ENCODE data around the gene SLC24A3.

Gene SLC24A3

DNA sequence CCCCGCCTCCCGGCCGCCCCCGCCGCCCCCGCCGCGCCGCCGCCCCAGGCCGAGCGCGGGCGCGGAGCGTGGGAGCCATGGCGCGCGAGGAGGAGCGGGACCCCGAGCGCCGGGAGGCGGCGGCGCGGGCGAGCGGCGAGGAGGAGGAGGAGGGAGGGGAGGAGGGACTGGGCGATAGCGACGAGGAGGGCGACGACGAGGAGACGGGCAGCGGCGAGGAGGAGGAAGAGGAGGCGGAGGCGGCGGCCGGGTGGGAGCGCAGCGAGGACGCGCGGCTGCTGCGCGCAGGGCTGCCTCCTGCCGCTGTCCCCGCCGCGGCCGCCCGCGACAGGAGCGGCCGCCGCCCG is at the start of gene SLC24A3:
Gene SLC24A3, plus strand, starts transcription at position 174 of the 347 bp plus-strand sequence.
- Mint-ChIP-seq H3K27ac (no peak within 1 kb of the TSS), H3K4me3 (no peak within 1 kb of the TSS), H3K4me1 (ENCODE audit: low read depth) (no peaks in the 10 kb centered on the region), H3K36me3 (ENCODE audit: low read depth) (no peaks in the 10 kb centered on the region), H3K9me3 (no peaks in the 10 kb centered on the region), H3K27me3 (peaks cover 60% of the 10 kb centered on the region)

DNA sequence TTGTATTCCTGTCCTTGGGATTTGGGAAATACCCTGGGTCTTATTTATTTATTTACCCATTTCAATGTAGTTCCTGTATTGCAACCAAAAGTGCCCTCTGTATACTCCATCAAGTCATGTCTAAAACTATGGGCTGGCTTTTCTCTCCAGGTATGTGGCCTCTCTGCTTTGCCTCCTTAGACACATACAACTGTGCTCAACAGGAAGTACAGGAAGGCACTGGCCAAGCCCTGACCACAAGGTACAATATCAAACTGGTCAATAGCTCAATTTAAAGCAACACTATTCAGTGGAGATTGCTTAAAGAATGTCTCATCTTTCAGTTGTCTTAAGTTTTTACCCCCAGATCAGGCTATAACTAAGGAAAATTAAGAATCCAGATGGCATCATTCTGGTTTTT is 42.3 kb upstream of the SLC24A3 start:
- peaks cover 17% of the 10 kb centered on the region for H3K27me3 Mint-ChIP-seq
- H3K4me1 Mint-ChIP-seq (ENCODE audit: low read depth): no peaks in the 10 kb centered on the region
- no peak overlapping the region for H3K4me3 Mint-ChIP-seq
- H3K27ac Mint-ChIP-seq: no peak overlapping the region
- no peaks in the 10 kb centered on the region for H3K36me3 Mint-ChIP-seq (ENCODE audit: low read depth)
- peaks cover 5% of the 10 kb centered on the region for H3K9me3 Mint-ChIP-seq

DNA sequence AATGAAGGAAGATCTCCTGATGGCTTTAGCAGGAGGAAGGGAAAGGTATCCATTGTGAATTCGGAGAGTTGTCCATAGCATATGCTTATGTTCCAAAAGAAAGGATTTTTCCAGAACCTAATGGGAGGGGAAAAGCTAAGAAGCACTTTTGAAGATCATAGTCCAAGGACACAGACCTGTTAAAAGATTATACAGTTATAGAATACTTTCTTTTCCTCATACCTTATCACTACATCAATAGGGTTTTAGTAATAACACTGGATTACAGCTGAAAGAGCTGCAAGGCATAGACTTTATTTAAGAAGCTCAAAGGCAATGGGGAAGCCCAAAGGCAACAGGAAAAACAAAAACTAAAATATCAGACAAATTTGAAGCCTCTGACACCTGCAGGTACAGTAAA is 39.8 kb upstream of the SLC24A3 start:
- H3K27ac Mint-ChIP-seq: no peak overlapping the region
- H3K9me3 Mint-ChIP-seq: peaks cover 4% of the 10 kb centered on the region
- no peaks in the 10 kb centered on the region for H3K4me1 Mint-ChIP-seq (ENCODE audit: low read depth)
- H3K4me3 Mint-ChIP-seq: no peak overlapping the region
- peaks cover 17% of the 10 kb centered on the region for H3K27me3 Mint-ChIP-seq
- no peaks in the 10 kb centered on the region for H3K36me3 Mint-ChIP-seq (ENCODE audit: low read depth)

DNA sequence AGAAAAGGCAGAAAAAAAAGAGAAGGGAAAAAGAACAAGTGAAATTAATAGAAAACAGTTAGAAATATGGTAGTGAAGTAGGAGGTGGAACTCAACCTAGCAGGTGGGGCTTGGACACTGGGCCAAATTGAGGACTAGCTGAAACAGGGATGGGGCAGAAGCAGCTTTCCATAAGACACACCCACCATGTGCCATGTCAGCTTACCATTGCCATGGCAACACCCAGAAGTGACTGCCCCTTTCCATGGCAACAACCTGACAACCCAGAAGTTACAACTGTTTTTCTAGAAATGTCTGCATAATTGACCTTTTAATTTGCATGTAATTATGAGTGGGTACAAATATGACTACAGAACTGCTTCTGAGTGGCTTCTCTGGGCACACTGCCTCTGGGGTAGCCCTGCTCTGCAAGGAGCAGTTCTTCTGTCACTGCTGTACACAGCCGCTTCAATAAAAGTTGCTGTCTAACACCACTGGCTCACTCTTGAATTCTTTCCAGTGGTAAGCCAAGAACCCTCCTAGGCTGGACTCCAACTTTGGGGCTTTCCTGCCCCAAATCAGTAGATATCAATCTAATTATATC is 35.9 kb upstream of the SLC24A3 start:
- no peak overlapping the region for H3K4me3 Mint-ChIP-seq
- H3K27me3 Mint-ChIP-seq: peaks cover 11% of the 10 kb centered on the region
- H3K36me3 Mint-ChIP-seq (ENCODE audit: low read depth): no peaks in the 10 kb centered on the region
- no peak overlapping the region for H3K27ac Mint-ChIP-seq
- no peaks in the 10 kb centered on the region for H3K4me1 Mint-ChIP-seq (ENCODE audit: low read depth)
- H3K9me3 Mint-ChIP-seq: no peaks in the 10 kb centered on the region

DNA sequence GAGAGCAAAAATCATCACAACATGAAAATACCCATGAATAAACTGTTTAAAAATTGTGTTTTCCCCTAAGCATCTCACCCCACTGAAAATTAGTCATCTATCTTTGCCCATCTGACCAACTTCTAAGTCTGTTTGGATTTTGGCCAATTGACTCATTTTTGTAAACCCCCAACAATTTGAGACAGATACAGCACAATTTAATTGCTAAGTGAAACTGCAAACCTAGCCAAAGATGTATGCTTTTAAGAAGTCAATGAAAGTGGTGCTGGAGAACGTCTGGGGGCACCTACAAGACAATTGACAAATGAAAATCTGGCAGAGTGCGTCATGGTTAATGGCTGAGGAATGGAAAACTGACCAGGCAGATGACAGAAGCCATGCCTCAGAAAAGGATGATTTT is 30.9 kb upstream of the SLC24A3 start:
- no peaks in the 10 kb centered on the region for H3K4me1 Mint-ChIP-seq (ENCODE audit: low read depth)
- no peak overlapping the region for H3K4me3 Mint-ChIP-seq
- no peaks in the 10 kb centered on the region for H3K9me3 Mint-ChIP-seq
- no peak overlapping the region for H3K27ac Mint-ChIP-seq
- no peaks in the 10 kb centered on the region for H3K36me3 Mint-ChIP-seq (ENCODE audit: low read depth)
- H3K27me3 Mint-ChIP-seq: no peaks in the 10 kb centered on the region

DNA sequence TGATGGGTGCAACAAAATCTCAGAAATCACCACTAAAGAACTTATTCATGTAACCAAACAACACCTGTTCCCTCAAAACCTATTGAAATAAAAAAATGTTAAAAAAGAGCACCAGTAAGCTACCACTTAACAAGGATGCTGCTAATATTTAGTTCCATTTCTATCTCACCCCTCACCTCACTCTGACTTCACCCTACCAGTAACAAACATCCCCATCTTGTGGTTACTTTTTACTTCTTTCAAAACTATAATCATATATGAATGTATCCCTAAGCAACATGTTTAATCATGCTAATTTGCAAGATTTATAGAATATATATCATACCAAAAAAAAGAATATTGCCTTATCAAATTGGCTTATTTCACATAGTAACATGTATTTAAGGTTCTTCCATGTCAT is 27.4 kb upstream of the SLC24A3 start:
- no peak overlapping the region for H3K27ac Mint-ChIP-seq
- peaks cover 5% of the 10 kb centered on the region for H3K9me3 Mint-ChIP-seq
- H3K4me1 Mint-ChIP-seq (ENCODE audit: low read depth): no peaks in the 10 kb centered on the region
- no peaks in the 10 kb centered on the region for H3K27me3 Mint-ChIP-seq
- no peak overlapping the region for H3K4me3 Mint-ChIP-seq
- no peaks in the 10 kb centered on the region for H3K36me3 Mint-ChIP-seq (ENCODE audit: low read depth)

DNA sequence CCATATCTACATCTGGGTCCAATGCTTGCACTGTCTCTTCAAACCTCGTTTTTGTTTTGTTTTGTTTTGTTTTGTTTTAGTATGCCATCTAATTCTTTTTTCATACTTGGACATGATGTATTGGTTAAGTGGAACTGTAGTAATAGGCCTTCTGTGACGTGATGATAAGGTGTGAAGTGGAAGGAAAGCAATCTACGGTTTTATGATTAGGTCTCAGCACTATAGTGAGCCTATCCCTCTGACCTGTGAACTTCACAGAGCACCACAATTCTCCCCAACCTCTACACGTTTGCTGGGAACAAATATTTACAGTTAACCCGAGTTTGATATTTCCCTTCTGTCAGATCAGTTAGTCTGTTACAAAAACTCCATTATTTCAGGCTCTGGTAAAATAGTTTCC is 19.1 kb upstream of the SLC24A3 start:
- no peak overlapping the region for H3K27ac Mint-ChIP-seq
- H3K4me3 Mint-ChIP-seq: no peak overlapping the region
- H3K4me1 Mint-ChIP-seq (ENCODE audit: low read depth): no peaks in the 10 kb centered on the region
- H3K27me3 Mint-ChIP-seq: peaks cover 9% of the 10 kb centered on the region
- peaks cover 9% of the 10 kb centered on the region for H3K9me3 Mint-ChIP-seq
- H3K36me3 Mint-ChIP-seq (ENCODE audit: low read depth): no peaks in the 10 kb centered on the region

DNA sequence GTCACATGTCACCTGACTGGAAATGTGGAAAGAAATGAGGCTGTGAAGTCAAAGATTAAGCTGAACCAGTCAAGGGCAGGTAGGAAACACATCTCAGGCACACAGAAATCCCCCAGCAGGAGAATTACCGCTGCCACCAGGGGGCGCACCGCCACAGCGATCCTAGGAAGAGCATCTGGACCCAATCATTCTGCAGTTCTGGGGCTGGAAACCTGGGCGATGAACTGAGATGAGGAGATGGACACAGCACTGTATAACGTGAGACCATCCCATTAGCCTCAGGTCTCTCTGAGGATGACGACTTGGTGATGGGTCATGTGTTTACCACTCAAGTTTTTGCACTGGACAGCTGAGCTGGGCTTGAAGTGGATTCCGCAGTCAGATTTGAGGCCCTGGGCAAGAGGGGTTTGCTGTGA is 6.5 kb upstream of the SLC24A3 start:
- H3K27me3 Mint-ChIP-seq: peaks cover 51% of the 10 kb centered on the region
- no peak overlapping the region for H3K27ac Mint-ChIP-seq
- H3K4me3 Mint-ChIP-seq: no peak overlapping the region
- no peaks in the 10 kb centered on the region for H3K36me3 Mint-ChIP-seq (ENCODE audit: low read depth)
- H3K9me3 Mint-ChIP-seq: no peaks in the 10 kb centered on the region
- H3K4me1 Mint-ChIP-seq (ENCODE audit: low read depth): no peaks in the 10 kb centered on the region

DNA sequence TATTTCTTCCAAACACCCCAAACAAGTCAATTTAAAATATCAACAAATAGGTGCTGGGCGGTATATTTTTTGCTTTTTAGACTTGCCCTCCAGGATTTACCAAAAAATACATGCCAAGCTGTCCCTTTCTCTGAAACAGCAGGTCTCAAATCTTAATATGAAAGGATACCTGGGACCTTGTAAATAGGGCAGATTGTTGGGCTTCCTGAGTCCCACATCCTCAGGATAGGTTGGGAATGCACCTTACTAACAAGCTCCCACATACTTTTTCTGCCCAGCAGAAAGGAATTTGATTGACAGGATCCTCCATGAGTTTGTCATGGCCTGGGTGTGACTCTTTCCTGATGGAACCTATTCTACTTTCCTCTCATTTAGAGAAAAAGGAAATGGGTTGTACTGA is 4.9 kb upstream of the SLC24A3 start:
- H3K4me3 Mint-ChIP-seq: no peak overlapping the region
- H3K36me3 Mint-ChIP-seq (ENCODE audit: low read depth): no peaks in the 10 kb centered on the region
- peaks cover 53% of the 10 kb centered on the region for H3K27me3 Mint-ChIP-seq
- no peak overlapping the region for H3K27ac Mint-ChIP-seq
- H3K4me1 Mint-ChIP-seq (ENCODE audit: low read depth): no peaks in the 10 kb centered on the region
- H3K9me3 Mint-ChIP-seq: no peaks in the 10 kb centered on the region

DNA sequence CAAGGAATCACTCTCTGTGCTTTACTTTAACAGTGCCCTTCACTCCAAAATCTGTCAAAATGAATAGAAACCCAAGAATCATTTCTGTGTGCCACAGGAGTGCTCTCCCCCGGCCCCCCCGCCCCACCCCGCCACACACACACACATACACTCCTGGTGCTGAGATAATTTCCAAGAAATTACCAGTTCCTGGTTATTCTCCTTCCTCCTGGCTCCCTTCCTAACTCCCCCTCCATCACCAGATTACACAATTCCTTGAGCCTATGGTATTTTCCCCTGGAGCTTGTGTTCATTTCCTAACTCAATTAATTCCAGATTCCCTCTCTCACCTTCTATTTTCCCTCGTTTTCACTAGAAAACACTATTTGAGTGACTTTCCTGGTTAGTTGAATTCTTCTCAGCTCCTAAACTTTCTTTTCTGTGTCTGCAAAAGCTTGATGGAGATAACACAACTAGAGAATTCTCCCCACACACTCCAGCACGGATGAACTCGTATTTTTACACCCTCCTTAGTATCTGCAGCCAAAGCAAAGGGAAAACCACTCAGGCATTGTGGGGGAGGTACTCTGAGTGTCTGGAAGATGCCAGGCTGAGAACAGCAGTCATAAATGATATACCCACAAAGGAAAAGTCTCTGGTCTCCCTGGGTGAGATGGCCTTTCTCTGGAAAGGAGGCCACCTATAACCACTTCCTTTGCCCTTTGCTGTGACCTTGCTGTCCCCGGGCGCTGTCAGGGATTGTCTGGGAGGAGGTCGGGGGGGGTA is 1.9 kb upstream of the SLC24A3 start:
- no peak overlapping the region for H3K27ac Mint-ChIP-seq
- peaks cover 66% of the 10 kb centered on the region for H3K27me3 Mint-ChIP-seq
- no peaks in the 10 kb centered on the region for H3K4me1 Mint-ChIP-seq (ENCODE audit: low read depth)
- H3K36me3 Mint-ChIP-seq (ENCODE audit: low read depth): no peaks in the 10 kb centered on the region
- no peaks in the 10 kb centered on the region for H3K9me3 Mint-ChIP-seq
- H3K4me3 Mint-ChIP-seq: no peak overlapping the region

DNA sequence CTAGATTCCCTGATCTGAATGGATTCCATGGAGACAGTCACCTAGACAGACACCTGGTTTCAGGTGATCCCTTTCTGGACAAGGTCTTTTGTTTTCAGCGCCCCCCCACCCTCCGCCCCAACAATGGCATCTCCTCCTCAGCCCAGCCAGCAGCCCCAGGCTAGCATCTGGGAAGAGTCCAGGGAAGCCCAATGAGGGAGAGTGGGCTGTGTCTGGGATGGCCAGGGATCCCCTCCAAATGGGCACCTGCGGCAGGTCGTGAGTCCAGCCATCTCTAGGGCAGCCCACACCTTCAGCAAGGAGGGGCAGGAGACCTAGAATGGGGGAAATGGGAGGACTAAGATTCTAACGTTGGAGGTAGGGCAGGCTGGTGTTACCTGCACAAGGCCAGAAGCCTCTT is 1.2 kb upstream of the SLC24A3 start:
- H3K36me3 Mint-ChIP-seq (ENCODE audit: low read depth): no peaks in the 10 kb centered on the region
- no peaks in the 10 kb centered on the region for H3K9me3 Mint-ChIP-seq
- H3K4me3 Mint-ChIP-seq: no peak overlapping the region
- H3K4me1 Mint-ChIP-seq (ENCODE audit: low read depth): no peaks in the 10 kb centered on the region
- peaks cover 65% of the 10 kb centered on the region for H3K27me3 Mint-ChIP-seq
- no peak overlapping the region for H3K27ac Mint-ChIP-seq

DNA sequence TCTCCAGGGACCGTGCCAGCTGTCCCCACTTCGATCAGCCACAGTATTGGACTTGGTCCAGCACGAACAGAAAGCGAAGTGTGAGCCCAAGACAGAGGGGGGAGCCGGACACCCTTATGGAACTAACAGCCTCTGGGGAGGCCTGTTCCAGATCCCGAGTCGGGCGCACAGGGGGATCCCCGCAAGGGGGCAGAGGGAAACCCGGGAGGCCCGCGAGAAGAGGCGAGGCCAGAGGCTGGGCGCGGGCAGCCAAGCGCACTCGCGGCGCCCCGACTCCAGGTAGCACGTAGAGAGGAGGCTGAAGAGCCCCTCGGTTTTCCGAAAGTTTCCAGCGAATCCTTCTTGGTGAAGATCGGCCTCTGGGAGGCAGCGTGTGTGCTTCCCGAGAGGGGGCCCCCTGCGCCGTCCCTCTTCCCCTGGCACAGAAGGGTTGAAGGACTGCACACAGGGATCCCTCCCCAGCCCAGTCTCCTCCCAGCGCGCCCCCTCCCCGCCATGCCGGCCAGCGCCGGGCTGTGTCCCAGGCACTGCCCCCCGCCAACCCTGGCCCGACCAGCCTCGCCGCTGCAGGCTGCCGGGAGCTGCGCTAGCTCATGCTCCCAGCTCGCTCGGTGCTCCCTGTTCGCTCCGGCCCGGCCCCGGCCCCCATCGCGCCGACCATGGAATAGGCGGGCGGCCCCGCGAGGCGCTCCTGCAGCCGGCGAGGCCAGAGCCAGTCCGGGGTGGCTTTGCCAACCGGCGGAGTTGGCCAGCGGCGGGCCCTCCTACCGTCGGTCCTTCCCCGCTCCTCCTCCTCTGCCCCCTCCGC is 577 bp upstream of the SLC24A3 start:
- Mint-ChIP-seq H3K27ac (no peak overlapping the region), H3K9me3 (no peaks in the 10 kb centered on the region), H3K4me1 (ENCODE audit: low read depth) (no peaks in the 10 kb centered on the region), H3K27me3 (peaks cover 65% of the 10 kb centered on the region), H3K4me3 (no peak overlapping the region), H3K36me3 (ENCODE audit: low read depth) (no peaks in the 10 kb centered on the region)

DNA sequence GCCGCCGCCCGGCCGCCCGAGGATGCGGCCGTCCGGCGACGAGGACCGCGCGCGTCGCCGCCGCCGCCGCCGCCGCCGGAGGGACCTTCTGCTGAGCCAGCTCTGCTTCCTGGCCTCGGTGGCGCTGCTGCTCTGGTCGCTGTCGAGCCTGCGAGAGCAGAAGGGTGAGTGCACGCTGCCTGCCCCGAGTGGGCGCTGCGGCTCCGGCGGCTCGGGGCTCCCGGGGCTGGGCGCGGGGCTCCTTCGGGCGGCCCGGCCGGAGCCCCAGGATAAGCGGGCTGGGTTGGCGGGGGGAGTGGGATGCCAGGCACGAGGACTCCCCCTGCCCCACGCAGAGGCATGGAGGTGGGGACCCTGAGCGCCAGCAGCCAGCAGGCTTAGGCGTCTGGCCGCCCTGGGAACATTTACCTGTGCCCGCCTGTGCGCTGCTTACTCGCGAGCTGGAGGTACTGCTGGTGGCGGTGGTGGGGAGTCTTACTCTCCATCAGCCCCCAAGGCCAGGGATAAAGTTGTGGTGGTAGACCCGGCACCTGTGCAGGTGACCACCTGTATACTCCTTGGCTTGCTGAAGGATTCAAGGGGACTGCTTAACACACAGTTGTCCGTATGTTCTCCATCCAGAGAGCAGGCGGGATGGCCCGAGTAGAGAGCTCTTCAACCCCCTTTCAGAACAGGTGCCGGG is 520 bp downstream of the SLC24A3 start:
- Mint-ChIP-seq H3K4me3 (no peak overlapping the region), H3K27ac (no peak overlapping the region), H3K4me1 (ENCODE audit: low read depth) (no peaks in the 10 kb centered on the region), H3K36me3 (ENCODE audit: low read depth) (no peaks in the 10 kb centered on the region), H3K9me3 (no peaks in the 10 kb centered on the region), H3K27me3 (peaks cover 58% of the 10 kb centered on the region)

DNA sequence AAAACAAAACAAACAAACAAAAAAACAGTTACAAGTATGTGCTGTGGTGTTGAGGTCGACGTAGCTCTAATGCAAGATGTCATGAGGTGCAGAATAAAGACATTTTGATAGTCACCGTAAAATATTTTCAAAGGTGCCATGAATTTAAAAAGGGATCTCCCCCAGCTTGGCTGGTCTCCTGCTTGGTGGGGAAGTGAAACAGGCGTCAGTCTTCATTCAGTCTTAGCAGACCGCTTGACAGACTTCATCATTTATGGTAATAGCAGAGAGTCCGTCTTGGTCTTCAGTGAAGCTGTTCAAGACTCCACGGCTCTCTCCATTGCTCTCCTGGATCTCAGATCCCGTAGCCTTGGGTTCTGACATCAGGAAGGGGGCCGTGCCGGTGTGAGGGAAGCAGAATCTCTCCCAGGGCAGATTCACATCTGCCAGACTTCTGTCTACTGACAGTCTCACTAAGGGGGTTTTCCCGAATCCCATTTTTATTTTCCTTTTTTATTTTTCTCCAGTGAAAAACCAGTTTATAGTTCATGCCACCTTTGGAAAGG is 1.6 kb downstream of the SLC24A3 start:
- Mint-ChIP-seq H3K9me3 (no peaks in the 10 kb centered on the region), H3K4me1 (ENCODE audit: low read depth) (no peaks in the 10 kb centered on the region), H3K27me3 (peaks cover 54% of the 10 kb centered on the region), H3K27ac (no peak overlapping the region), H3K36me3 (ENCODE audit: low read depth) (no peaks in the 10 kb centered on the region), H3K4me3 (no peak overlapping the region)

DNA sequence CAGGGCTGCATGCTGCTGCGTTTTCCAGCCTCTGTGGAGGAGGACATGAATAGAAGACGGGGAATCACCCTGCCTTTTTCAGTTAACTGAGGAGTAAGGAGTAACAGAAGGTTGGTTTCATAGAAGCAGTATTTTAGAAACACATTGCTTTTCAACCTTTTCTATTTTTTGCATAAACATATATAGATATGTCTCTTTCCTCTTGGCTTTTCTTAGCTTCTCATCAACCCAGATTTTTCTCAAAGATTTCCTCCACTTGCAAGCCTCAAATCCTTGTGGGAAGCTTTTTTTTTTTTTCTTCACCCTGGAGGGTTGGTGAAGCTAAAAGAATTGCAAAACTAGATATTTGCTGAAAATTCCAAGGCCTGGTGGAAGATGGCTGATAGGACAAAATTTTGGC is 6.0 kb downstream of the SLC24A3 start:
- H3K36me3 Mint-ChIP-seq (ENCODE audit: low read depth): no peaks in the 10 kb centered on the region
- H3K4me1 Mint-ChIP-seq (ENCODE audit: low read depth): no peaks in the 10 kb centered on the region
- no peak overlapping the region for H3K4me3 Mint-ChIP-seq
- no peak overlapping the region for H3K27ac Mint-ChIP-seq
- peaks cover 35% of the 10 kb centered on the region for H3K27me3 Mint-ChIP-seq
- no peaks in the 10 kb centered on the region for H3K9me3 Mint-ChIP-seq

Measured in stimulated activated naive CD8-positive, alpha-beta T cell treated with anti-CD3 and anti-CD28 coated beads, Interleukin-15, Interleukin-2, amounts not matched to agents 100 ng/mL and 50 ng/mL, for 24 hours (primary cell).